RPMI7951 (cell line): ENCODE results near the gene TBXAS1. TPM values are rescaled to one million over a fixed set of nuclear protein-coding genes. Genes with fewer than 3 reads are reported as not detected.
"Not testable (repeated sequence)": the region's sequence is repeated elsewhere in the genome, so short reads cannot be mapped to it uniquely, and the experiment has no call there.

Experiments
- DNase-seq: peaks from one replicate; pipeline ENCODE4 v3.0.0-alpha.2; 2012; ENCODE audit warnings: low read depth
- total RNA-seq: library from RNA; depleted of rRNA; stranded (reverse); fragments of >200 nt; shearing (Covaris generic); gene quantifications from 2 replicates; pipeline ENCODE4 v1.2.3, GENCODE V29; 2014

The TBXAS1 gene
- total RNA-seq, 1 experiment from 2014 or later = 3.5 TPM

DNA sequence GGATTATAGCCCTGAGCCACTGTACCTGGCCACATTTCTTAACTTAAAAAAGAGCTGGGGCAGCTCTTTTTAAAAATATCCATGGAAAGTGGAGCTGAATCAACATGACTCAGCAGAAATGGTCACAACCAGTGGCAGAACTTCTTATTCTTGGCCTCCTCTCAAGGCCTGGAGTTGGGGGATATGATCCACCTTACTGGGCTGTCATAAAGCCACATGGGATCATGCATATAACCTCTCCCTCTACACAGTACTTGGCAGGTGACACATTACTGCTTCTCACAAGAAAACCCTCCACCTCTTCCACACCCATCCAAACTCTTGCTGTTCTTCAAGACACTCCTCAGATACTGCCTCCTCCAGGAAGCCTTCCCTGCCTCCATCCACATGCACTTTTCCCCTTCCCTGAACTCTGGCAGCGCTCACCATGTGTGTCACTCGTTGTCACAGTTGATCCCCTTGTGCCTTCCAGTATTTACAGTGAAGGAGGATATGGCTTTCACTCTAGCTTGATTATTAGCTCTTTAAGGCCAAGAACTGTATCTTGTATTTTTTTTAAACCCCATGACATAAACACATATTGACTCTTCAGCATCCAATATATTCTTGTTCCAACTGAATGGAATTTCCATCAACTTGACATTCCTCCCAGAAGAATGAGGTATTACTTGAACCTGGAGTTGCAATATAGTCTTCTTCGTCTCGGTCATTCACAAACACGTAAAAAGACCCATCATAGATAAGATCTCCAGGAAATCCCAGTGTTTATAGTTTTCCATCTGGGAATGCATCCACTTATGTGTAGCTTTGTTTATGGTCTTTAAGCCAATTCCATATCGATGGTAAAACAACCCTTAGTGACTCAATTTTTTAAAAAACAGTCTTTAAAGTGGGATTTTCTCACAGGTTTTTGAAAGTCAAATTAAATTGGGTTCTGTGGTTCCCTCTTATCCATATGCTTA, 85.5 kb downstream of the TBXAS1 start:
- DNase-seq = peak; percentile 65

DNA sequence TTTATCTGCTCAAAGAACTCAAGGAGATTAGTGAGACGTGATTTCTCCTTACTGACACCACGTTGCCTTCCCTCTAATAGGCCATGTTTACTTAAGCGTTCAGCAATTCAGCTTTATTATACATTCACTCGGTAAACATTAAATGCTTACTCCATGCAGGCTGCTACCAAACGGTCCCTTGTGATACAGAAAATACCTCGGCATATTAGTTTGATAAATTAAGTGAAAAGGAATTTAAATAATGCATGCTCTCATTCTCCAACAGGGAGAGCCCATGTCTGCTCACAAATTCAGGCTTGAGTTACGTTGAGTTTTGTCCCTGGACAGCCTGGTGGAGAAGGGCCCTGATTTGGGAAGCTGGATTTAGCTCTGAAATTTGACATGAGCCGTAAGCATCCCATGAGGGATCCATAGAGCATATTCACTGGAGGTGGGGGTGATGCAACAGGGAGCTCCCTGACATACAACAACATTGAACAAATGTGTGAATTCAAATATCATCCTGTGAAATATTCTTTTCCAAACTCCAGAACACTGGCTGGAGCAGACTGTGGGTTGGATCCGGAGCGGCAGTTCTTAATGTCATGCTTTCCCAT, 86.3 kb downstream of the TBXAS1 start:
- no peak for DNase-seq

DNA sequence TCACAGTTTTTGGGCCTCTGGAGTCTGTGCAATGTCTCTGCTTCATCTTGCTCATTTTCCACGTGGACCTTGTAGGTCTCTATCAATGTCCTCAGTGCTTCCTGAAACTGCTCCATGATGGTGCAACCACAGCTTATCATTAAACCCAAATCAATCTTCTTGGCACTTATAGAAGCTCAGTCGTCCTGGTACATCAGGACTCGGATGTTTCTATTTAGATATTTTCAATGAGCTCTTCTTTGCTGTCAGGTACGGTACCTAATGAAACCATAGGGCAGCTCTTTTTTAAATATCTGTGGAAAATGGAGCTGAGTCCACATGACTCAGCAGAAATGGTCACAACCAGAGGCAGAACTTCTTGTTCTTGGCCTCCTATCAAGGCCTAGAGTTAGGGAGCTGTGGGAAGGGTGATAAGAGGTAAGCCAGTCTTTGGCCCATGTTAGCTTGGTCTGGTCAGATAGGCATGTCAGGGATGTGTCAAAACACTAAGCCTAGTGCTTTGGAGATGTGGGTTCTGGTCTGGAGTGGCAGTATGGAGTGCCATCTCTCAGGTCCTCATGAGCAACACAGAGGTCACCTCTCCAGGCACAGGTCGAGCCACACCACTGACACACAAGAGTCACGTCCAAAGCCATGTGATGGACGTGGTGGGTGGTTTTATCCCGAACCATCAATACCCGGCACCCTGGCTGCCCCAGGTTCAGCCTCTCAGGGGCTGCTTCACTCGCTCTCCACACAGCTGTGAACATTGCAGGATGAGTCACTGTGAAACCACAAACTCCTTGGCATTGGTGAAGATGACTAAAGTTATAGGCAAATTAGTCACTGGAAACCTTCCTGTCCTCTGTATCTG, 87.0 kb downstream of the TBXAS1 start:
- peak; percentile 99 for DNase-seq

DNA sequence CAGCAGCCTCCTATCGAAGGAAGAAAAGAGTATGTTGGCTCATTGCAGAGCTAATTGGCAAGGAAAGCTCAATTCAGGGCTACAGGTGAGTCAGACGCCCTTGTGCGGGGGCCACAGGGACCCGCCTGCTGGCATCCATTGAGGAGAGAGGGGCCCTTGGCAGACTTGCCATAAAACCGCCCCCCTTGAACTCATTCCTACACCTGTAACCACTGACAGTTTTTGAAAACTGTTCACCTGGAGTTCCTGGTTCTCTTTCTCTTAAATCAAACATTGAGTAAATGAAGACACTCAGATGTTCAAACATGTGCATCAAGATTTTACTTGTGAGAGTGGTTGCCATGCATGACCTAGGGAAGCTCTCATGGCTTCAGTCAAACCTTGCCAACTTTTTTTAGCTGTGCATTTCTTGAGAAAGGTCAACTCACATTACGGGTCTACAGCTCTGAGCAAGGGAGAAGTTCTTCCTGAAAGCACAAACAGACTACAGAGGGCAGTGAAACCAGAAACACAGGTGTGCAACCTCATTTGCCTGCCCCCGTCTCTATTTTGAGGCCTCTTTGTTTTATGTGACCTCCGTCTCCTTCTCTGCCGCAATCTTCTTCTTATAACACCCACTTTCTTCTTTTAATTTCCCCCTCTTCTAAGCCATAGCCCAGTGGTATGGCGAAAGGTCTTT, 87.8 kb downstream of the TBXAS1 start:
- DNase-seq = no peak

DNA sequence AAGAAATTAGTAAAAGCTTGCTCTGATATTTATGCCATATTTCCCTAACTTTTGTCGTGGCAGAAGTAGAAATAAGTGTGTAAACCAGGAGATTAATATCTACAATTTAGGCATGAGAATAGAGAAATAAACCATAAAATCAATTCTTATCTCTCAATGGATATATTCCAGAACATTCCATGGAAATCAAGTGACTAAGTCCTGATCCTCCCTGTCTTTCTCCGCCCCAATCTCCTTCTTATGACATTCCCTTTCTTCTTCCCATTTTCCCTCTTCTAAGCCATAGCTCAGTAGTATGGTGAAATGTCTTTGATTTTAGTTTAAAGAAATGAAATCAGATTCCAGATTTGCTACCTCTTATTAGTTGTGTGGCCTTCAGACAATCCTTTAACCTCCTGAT, 88.8 kb downstream of the TBXAS1 start:
- no peak for DNase-seq

DNA sequence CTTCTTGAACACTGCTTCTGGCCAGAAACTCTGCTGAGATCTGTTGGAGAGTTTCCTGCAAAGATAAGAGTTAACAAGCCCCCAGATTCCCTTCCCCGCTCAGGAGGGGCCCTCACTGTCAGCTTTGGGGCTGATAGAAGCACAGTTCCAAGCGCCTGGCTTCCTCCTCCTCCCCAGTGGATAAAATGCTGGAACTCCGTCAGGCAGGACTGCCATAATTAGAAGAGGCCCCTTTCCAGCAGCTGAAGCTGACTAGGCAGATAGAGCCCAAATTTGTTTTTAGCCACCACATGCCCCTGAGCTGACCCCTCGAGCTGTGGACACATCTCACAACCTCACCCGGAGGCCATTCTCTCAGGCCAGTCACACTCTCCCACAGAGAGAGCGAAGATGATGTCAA, 89.4 kb downstream of the TBXAS1 start:
- DNase-seq = peak; percentile 80

DNA sequence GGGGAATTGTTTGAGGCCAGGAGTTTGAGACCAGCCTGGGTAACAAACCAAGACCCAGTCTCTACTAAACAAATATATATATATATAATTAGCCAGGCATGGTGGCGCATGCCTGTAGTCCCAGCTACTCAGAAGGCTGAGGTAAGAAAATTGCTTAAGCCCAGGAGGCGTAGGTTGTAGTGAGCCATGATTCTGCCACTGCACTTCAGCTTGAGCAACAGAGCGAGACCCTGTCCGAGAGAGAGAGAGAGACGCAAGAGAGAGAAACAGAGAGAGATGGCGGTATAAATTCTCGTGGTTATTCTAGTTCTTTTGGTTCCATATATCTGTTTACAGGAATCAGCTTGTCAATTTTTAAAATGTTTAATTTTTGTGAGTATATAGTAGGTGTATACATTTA, 94.0 kb downstream of the TBXAS1 start:
- DNase-seq = no peak

DNA sequence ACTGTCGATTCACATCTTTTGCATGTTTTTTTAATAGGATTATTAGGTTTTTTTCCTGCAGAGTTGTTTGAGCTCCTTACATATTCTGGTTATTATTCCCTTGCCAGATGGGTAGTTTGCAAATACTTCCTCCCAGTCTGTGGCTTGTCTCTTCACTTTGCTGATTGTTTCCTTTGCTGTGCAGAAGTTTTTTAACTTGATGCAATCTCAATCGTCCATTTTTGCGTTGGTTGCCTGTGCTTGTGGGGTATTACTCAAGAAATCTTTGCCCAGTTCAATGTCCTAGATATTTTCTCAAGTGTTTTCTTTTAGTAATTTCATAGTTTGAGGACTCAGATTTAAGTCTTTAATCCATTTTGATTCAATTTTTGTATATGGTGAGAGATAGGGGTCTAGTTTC, 95.4 kb downstream of the TBXAS1 start:
- DNase-seq = no peak

DNA sequence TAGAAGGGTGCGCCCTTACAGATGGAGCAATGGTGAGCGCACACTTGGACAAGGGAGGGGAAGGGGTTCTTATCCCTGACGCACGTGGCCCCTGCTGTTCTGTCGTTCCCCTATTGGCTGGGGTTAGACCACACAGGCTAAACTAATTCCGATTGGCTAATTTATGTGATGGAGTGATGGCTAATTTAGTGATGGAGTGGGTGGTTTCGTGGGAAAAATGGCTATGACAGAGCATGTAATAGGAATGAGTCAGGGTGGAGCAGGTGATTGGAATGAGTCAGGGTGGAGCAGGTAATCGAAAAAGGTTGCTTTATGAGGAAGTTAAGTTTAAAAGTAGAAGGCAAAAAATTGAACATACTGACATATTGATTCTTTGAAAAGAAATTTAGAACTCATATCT, 100.2 kb downstream of the TBXAS1 start:
- not testable (repeated sequence) for DNase-seq

DNA sequence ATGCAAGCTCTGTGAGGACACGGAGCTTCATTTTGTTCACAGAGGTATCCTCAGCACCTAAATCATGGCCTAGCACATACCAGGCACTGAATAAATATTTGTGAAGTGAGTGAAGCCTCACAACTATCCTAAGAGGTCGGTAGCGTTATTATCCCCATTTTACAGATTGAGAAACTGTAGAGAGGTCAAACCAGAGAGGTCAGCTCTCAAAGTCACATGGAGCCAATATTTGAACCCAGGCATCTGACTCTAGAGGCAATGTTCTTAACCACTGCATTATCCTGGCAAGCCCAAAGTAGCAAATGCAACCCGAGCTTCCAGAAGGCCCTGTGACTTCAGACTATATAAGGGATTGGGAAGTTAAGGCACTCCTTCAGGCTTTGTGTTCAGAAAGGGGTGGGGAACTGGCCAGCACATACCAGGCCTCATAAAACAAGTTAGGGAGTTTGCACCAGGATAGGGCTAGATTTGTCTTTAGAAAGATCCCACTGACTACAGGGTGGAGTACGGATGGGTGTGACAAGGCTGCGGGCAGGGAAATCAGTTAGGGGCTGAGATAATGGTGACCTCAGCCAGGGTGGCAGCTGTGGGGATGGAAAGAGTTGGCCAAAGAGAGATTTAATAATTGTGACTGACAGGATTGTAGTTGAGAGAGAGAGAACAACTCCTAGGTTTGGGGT, 101.4 kb downstream of the TBXAS1 start:
- DNase-seq = no peak

DNA sequence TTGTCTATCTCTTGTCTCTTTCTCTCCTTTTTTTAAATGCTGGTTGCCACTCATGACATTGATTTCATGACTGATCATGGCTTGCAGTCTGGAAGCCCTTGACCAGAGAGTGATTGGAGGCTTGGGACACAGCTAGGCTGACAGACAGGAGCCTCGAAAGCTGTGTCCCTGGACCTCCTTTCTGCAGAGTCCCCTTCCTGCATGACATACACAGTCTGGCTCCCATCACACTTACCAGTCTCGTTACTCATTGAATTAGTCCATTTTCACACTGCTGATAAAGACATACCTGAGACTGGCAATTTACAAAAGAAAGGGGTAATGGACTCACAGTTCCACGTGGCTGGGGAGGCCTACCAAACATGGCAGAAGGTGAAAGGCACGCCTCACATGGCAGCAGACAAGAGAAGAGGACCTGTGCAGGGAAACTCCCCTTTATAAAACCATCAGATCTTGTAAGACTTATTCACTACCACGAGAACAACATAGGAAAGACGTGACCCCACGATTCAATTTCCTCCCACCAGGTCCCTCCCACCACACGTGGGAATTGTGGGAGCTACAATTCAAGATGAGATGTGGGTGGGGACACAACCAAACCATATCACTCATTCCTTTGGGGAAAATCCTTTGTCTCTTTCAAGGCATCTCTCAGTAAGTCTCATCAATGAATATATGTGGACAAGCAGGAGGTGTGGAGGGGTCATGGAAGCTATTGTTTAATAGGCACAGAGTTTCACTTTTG, 102.3 kb downstream of the TBXAS1 start:
- DNase-seq = no peak

DNA sequence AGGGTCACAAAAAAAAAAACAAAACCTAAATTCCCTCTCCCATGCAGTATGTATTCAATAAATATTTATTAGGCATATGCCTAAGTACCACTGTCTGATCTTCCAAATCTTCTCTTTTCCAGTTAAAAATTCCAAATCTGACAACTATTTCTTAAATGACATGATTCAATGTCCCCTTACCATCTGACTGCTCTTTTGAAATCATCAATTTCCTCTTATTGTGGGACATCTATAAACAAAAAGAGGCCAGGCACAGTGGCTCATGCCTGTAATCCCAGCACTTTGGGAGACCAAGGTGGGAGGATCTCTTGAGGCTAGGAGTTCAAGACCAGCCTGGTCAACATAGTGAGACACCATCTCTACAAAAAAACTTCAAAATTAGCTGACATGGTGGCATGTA, 103.5 kb downstream of the TBXAS1 start:
- no peak for DNase-seq

DNA sequence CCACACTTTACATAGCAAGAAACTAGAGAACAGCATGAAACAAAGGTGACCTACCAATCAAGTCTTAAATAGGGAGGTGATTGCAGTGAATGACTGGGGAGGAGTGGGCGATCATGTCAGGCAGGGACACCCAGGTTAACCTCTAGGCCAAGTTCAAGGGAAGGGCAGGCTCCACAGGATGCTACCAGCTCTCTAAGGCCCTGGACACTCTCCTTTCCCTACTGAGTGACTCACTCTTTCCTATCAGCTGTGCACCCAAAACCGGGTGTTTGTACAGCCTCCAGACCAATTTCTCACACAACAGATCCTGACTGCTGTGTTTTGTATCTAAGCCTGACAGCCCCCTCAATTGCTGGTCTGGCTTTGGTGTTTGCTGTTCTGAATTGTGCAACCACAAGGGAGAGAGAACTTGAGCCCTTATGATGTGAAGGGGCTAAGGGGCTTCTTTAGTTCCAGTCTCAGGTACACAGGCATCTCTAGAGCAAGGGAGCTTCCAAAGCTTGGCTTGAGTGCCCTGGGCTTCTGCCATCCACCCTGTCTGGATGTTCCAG, 107.8 kb downstream of the TBXAS1 start:
- peak; percentile 58 for DNase-seq

DNA sequence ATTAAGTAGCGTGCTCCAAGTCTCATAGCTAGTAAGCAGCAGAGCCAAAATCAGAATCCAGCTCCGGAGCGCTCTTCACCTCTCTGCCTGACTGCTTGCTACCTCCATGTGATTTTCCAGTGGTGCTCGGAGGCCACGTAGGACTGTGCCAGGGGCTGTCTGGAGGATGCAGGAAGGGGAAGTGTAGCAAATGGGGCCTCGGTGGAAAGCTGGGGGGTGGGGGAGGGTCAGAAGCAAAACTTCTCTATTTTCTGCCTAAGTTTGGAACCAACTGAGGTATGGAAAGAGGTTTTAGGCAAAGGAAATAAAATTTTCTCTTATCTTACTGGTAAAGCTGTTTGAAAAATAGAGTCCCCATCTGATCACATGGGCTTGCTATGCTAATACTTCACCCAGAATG, 108.7 kb downstream of the TBXAS1 start:
- DNase-seq = no peak

DNA sequence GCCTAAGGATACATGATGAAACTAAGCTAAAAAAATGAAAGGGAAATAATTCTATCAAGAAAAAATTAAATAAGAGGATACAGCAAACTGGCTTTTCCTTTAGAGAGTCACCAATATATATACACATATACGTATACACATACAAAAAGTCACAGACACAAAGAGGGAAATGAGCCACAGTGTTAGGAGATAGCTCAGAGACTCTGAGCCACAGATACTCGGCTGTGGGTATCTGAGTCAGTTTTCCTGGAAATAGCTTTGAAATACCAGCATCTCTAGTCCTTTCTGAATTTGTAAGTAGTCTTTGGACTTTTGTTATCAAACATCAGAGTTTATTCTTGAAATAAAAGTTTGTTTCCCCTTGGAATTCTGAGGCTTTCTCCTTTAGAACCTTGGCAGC, 111.8 kb downstream of the TBXAS1 start:
- DNase-seq = no peak

DNA sequence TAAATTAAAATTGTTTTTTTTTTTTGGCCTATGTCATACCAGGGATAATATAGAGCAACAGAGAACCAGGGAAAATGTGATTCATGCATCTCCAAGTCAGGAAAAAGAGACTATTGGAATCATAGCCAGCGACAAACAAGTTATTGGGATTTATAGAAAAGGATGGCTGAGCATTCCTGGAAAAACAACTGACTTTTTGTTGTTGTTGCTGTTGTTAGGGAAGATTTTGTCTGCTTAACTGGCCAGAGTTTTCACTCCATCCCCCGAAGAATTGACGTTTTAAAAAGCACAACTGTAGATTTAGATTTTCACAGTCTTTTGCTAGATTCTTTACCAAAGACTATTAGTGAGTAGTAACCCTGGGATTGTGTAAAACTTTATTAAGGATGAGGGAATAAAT, 112.4 kb downstream of the TBXAS1 start:
- no peak for DNase-seq

DNA sequence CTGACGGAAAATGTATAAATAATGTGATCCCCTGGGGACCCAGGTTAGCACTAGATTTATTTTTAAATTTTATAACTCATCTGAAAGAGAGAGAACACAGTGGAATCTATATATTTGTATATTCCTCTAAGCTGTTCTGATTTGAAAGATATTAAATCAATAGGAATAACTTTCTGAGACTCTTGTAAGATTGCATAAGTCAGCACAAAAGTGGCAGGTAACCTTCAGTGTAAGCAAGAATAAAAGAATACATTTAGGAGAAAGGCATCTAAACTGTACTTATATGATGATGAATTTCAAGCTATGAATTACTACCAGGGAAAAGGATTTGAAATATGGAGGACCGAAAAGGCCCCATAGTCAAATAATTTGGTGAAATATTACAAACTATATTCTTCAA, 112.8 kb downstream of the TBXAS1 start:
- no peak for DNase-seq

DNA sequence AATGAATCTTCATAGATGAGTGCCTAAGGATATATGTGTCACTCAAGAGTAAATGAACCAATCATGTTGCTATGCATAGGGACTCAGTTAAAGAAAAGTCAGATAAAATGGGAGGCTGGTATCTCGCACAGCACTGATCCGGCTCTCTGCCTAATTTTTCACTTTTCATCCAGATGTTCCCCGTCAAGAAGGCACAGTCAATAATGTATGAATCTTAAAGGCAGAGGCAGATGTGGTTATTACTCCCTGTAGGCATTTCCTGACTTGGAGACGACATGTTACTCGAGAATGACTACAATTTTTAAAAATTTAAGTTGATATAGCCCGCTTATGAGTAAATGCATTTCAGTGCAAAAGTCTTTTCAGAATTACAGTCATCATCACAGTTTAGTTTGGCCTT, 113.6 kb downstream of the TBXAS1 start:
- DNase-seq = no peak

DNA sequence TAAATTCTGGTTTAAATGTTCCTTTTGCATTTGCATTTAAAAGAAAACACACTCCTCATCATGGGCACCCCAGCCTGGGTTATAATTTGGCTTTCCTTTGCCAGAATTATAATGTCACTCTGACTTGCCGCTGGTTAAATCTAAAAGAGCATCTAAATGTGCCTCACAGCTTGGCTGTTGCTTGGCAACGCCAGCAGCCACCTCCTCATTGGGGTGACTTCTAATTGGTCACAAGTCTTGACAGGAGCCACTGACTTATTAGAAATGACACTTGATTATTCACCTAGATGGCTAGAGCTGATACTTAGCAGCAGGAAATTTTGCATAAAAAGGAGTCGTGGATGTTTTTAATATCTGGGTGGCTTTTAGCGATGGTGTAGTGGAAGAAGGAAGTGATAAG, 114.3 kb downstream of the TBXAS1 start:
- no peak for DNase-seq

DNA sequence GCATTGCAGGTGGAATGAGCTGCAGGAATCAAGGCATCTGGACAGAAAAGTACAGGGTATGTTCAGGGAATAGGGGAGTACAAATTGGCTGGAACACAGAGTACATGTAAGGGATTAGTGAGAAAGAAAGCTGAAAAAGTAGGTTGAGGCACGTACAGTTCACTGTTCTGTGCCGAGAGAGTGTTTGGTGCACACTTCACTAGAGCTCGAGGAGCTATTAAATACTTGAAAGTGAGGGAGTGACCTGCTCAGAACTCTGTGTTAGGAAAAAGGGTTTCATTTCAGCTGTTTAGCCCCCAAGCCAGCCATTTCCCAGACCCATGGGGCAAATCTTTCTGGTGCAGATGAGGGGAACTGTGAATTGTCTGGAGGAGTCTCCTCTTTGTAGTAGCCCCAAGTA, 115.2 kb downstream of the TBXAS1 start:
- DNase-seq = no peak
